Measurements from ENCODE around the gene PLA2G2F. TPM values are rescaled to one million over a fixed set of nuclear protein-coding genes. Genes with fewer than 3 reads are reported as not detected.
A peak's percentile ranks its signal among the peaks of the same experiment; 100 is the strongest.

Gene PLA2G2F
- total and polyA plus RNA-seq, 2 experiments from 2014 or later: not detected

DNA sequence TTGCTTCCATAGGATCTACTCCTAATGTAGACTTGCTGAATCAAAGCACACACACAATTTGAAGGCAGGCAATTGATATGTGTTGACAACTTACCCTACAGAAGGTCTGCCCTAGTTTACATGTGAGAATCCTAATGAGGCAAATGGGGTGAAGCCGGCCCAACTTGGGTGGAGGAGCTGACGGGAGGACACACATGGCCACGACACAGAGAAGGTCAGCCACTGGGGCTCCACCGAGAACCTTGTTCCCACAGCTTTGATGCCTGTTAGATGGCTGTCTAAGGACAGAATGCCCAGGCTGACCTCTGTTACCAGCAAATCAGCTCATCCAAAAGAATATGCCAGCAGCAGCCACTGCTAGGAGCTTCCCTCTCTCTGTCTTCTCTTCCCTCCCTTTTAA, 18.3 kb upstream of the PLA2G2F start (continued):
- TF ChIP-seq, protein P1, sequence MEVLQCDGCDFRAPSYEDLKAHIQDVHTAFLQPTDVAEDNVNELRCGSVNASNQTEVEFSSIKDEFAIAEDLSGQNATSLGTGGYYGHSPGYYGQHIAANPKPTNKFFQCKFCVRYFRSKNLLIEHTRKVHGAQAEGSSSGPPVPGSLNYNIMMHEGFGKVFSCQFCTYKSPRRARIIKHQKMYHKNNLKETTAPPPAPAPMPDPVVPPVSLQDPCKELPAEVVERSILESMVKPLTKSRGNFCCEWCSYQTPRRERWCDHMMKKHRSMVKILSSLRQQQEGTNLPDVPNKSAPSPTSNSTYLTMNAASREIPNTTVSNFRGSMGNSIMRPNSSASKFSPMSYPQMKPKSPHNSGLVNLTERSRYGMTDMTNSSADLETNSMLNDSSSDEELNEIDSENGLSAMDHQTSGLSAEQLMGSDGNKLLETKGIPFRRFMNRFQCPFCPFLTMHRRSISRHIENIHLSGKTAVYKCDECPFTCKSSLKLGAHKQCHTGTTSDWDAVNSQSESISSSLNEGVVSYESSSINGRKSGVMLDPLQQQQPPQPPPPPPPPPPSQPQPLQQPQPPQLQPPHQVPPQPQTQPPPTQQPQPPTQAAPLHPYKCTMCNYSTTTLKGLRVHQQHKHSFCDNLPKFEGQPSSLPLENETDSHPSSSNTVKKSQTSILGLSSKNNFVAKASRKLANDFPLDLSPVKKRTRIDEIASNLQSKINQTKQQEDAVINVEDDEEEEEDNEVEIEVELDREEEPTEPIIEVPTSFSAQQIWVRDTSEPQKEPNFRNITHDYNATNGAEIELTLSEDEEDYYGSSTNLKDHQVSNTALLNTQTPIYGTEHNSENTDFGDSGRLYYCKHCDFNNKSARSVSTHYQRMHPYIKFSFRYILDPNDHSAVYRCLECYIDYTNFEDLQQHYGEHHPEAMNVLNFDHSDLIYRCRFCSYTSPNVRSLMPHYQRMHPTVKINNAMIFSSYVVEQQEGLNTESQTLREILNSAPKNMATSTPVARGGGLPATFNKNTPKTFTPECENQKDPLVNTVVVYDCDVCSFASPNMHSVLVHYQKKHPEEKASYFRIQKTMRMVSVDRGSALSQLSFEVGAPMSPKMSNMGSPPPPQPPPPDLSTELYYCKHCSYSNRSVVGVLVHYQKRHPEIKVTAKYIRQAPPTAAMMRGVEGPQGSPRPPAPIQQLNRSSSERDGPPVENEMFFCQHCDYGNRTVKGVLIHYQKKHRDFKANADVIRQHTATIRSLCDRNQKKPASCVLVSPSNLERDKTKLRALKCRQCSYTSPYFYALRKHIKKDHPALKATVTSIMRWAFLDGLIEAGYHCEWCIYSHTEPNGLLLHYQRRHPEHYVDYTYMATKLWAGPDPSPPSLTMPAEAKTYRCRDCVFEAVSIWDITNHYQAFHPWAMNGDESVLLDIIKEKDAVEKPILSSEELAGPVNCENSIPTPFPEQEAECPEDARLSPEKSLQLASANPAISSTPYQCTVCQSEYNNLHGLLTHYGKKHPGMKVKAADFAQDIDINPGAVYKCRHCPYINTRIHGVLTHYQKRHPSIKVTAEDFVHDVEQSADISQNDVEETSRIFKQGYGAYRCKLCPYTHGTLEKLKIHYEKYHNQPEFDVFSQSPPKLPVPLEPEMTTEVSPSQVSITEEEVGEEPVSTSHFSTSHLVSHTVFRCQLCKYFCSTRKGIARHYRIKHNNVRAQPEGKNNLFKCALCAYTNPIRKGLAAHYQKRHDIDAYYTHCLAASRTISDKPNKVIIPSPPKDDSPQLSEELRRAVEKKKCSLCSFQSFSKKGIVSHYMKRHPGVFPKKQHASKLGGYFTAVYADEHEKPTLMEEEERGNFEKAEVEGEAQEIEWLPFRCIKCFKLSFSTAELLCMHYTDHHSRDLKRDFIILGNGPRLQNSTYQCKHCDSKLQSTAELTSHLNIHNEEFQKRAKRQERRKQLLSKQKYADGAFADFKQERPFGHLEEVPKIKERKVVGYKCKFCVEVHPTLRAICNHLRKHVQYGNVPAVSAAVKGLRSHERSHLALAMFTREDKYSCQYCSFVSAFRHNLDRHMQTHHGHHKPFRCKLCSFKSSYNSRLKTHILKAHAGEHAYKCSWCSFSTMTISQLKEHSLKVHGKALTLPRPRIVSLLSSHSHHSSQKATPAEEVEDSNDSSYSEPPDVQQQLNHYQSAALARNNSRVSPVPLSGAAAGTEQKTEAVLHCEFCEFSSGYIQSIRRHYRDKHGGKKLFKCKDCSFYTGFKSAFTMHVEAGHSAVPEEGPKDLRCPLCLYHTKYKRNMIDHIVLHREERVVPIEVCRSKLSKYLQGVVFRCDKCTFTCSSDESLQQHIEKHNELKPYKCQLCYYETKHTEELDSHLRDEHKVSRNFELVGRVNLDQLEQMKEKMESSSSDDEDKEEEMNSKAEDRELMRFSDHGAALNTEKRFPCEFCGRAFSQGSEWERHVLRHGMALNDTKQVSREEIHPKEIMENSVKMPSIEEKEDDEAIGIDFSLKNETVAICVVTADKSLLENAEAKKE (CRISPR knock-in tag; IDR thresholded peaks at IDR 0.05): no peak
- TF ChIP-seq JUNB (IDR thresholded peaks at IDR 0.05; ENCODE audit: unreplicated experiment): no peak
- TF ChIP-seq, protein P2, sequence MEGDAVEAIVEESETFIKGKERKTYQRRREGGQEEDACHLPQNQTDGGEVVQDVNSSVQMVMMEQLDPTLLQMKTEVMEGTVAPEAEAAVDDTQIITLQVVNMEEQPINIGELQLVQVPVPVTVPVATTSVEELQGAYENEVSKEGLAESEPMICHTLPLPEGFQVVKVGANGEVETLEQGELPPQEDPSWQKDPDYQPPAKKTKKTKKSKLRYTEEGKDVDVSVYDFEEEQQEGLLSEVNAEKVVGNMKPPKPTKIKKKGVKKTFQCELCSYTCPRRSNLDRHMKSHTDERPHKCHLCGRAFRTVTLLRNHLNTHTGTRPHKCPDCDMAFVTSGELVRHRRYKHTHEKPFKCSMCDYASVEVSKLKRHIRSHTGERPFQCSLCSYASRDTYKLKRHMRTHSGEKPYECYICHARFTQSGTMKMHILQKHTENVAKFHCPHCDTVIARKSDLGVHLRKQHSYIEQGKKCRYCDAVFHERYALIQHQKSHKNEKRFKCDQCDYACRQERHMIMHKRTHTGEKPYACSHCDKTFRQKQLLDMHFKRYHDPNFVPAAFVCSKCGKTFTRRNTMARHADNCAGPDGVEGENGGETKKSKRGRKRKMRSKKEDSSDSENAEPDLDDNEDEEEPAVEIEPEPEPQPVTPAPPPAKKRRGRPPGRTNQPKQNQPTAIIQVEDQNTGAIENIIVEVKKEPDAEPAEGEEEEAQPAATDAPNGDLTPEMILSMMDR (conservative IDR thresholded peaks at IDR 0.05; ENCODE audit: low read depth in 2 of 2): no peak

DNA sequence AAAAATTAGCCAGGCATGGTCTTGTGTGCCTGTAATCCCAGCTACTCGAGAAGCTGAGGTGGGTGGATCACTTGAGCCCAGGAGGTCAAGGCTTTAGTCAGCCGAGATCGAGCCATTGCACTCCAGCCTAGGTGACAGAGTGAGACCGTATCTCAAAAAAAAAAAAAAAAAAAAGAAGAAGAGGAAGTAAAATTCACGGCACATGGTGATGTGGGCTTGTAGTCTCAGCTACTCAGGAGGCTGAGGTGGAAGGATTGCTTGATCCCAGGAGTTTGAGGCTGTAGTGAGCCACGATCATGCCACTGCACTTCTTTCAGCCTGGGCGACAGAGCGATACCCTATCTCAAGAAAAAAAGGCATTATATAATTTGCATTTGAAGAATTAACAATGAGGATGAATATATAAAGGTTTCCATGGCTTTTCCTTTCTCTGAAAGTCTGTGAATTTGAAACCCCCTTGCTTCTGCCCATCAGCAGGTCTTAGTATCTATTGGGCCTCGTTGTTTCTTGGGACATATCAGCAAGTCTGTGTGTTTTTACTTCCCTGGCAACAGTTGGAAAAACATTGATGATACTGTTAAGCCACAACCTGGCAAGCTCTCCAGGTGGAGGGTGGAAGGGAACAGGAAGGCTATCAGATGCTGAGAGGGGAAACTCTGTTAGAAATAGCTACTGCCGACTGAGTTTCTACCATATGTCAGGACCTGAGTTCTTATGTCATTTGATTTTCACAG, 15.2 kb upstream of the PLA2G2F start:
- Mint-ChIP-seq H3K4me1 (no peaks in the 10 kb centered on the region), H3K27ac (no peak overlapping the region), H3K9me3 (peaks cover 10% of the 10 kb centered on the region; the same call in 2 of the 3 replicates), H3K27me3 (ENCODE audit: insufficient read depth, low read depth, poor library complexity) (peaks cover 7% of the 10 kb centered on the region), H3K36me3 (ENCODE audit: low read depth) (no peaks in the 10 kb centered on the region; the same call in 2 of the 3 replicates), H3K4me3 (no peak overlapping the region)
- H3K36me3 ChIP-seq (ENCODE audit: insufficient read depth): no peaks in the 10 kb centered on the region
- H3K4me1 ChIP-seq (ENCODE audit: insufficient read depth): no peaks in the 10 kb centered on the region
- TF ChIP-seq, protein P3, sequence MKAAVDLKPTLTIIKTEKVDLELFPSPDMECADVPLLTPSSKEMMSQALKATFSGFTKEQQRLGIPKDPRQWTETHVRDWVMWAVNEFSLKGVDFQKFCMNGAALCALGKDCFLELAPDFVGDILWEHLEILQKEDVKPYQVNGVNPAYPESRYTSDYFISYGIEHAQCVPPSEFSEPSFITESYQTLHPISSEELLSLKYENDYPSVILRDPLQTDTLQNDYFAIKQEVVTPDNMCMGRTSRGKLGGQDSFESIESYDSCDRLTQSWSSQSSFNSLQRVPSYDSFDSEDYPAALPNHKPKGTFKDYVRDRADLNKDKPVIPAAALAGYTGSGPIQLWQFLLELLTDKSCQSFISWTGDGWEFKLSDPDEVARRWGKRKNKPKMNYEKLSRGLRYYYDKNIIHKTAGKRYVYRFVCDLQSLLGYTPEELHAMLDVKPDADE (IDR thresholded peaks at IDR 0.05): no peak
- TF ChIP-seq, protein P4, sequence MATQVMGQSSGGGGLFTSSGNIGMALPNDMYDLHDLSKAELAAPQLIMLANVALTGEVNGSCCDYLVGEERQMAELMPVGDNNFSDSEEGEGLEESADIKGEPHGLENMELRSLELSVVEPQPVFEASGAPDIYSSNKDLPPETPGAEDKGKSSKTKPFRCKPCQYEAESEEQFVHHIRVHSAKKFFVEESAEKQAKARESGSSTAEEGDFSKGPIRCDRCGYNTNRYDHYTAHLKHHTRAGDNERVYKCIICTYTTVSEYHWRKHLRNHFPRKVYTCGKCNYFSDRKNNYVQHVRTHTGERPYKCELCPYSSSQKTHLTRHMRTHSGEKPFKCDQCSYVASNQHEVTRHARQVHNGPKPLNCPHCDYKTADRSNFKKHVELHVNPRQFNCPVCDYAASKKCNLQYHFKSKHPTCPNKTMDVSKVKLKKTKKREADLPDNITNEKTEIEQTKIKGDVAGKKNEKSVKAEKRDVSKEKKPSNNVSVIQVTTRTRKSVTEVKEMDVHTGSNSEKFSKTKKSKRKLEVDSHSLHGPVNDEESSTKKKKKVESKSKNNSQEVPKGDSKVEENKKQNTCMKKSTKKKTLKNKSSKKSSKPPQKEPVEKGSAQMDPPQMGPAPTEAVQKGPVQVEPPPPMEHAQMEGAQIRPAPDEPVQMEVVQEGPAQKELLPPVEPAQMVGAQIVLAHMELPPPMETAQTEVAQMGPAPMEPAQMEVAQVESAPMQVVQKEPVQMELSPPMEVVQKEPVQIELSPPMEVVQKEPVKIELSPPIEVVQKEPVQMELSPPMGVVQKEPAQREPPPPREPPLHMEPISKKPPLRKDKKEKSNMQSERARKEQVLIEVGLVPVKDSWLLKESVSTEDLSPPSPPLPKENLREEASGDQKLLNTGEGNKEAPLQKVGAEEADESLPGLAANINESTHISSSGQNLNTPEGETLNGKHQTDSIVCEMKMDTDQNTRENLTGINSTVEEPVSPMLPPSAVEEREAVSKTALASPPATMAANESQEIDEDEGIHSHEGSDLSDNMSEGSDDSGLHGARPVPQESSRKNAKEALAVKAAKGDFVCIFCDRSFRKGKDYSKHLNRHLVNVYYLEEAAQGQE (IDR thresholded peaks at IDR 0.05; ENCODE audit: unreplicated experiment): no peak
- H3K4me2 ChIP-seq: no peak overlapping the region
- H3K4me3 ChIP-seq: no peak overlapping the region
- H4K20me1 ChIP-seq (replicated peaks; ENCODE audit: insufficient read depth): no peaks in the 10 kb centered on the region
- H3K9me2 ChIP-seq (ENCODE audit: insufficient read depth): no peaks in the 10 kb centered on the region
- H3K27ac ChIP-seq (ENCODE audit: low read depth): no peak overlapping the region
- H2AFZ ChIP-seq: peak overlapping the region; percentile 32; the same call in 1 of the 2 replicates
- H3F3A ChIP-seq (replicated peaks; ENCODE audit: low read depth): no peaks in the 10 kb centered on the region
- H3K79me2 ChIP-seq (replicated peaks; ENCODE audit: insufficient read depth): no peaks in the 10 kb centered on the region
- DNase-seq (ENCODE audit: low spot score) (no peak), ATAC-seq (no peak)
- H3K27me3 ChIP-seq (ENCODE audit: insufficient read depth): no peaks in the 10 kb centered on the region
